HEK293 (cell line): ENCODE data around the gene PSMD7.

Experiments
- FEZF1 ChIP-seq: fragments of 450-650 bp; formaldehyde crosslinking; IDR thresholded peaks from 2 replicates; pipeline ENCODE4 v1.5.1; 2016; ENCODE audit warnings: missing biosample characterization, missing genetic modification characterization
- INSM2 ChIP-seq: fragments of 450-650 bp; formaldehyde crosslinking; IDR thresholded peaks from 2 replicates; pipeline ENCODE4 v1.5.1; 2016; ENCODE audit warnings: missing biosample characterization, missing genetic modification characterization
- KLF1 ChIP-seq: fragments of 450-650 bp; formaldehyde crosslinking; IDR thresholded peaks from 2 replicates; pipeline ENCODE4 v1.5.1; 2016; ENCODE audit warnings: missing biosample characterization, missing genetic modification characterization
- KLF10 ChIP-seq: fragments of 450-650 bp; IDR thresholded peaks from 2 replicates; pipeline ENCODE4 v1.5.1; 2018; ENCODE audit warnings: missing biosample characterization, mild to moderate bottlenecking, missing genetic modification characterization
- KLF17 ChIP-seq: fragments of 450-650 bp; formaldehyde crosslinking; IDR thresholded peaks from 2 replicates; pipeline ENCODE4 v1.5.1; 2016; ENCODE audit warnings: missing biosample characterization, missing genetic modification characterization
- KLF7 ChIP-seq: fragments of 450-650 bp; formaldehyde crosslinking; IDR thresholded peaks from 2 replicates; pipeline ENCODE4 v1.5.1; 2016; ENCODE audit warnings: missing biosample characterization, missing genetic modification characterization, borderline replicate concordance
- KLF9 ChIP-seq: fragments of 450-650 bp; formaldehyde crosslinking; IDR thresholded peaks from 2 replicates; pipeline ENCODE4 v1.5.1; 2016; ENCODE audit warnings: missing biosample characterization, missing genetic modification characterization, low read depth
- RBAK ChIP-seq: fragments of 450-650 bp; formaldehyde crosslinking; IDR thresholded peaks from 2 replicates; pipeline ENCODE4 v1.5.1; 2016; ENCODE audit warnings: missing biosample characterization, missing genetic modification characterization
- YY1 ChIP-seq: fragments of 450-650 bp; formaldehyde crosslinking; IDR thresholded peaks from 2 replicates; pipeline ENCODE4 v1.5.1; 2018; ENCODE audit warnings: missing biosample characterization, missing genetic modification characterization
- ZBTB44 ChIP-seq: fragments of 450-650 bp; IDR thresholded peaks from 2 replicates; pipeline ENCODE4 v1.5.1; 2018; ENCODE audit warnings: missing biosample characterization, mild to moderate bottlenecking, missing genetic modification characterization
- ZNF133 ChIP-seq: fragments of 450-650 bp; formaldehyde crosslinking; IDR thresholded peaks from 2 replicates; pipeline ENCODE4 v1.5.1; 2016; ENCODE audit warnings: missing biosample characterization, missing genetic modification characterization
- ZNF155 ChIP-seq: fragments of 450-650 bp; formaldehyde crosslinking; IDR thresholded peaks from 2 replicates; pipeline ENCODE4 v1.5.1; 2016; ENCODE audit warnings: missing biosample characterization, missing genetic modification characterization
- ZNF26 ChIP-seq: fragments of 450-650 bp; formaldehyde crosslinking; IDR thresholded peaks from 2 replicates; pipeline ENCODE4 v1.5.1; 2016; ENCODE audit warnings: missing biosample characterization, missing genetic modification characterization
- ZNF280D ChIP-seq: fragments of 450-650 bp; formaldehyde crosslinking; IDR thresholded peaks from 2 replicates; pipeline ENCODE4 v1.5.1; 2016; ENCODE audit warnings: missing biosample characterization, missing genetic modification characterization
- ZNF302 ChIP-seq: fragments of 450-650 bp; formaldehyde crosslinking; IDR thresholded peaks from 2 replicates; pipeline ENCODE4 v1.5.1; 2016; ENCODE audit warnings: missing biosample characterization, missing genetic modification characterization, low read depth
- ZNF335 ChIP-seq: fragments of 450-650 bp; formaldehyde crosslinking; conservative IDR thresholded peaks from 2 replicates; pipeline ENCODE4 v1.5.1; 2016; ENCODE audit warnings: missing biosample characterization, missing genetic modification characterization
- ZNF362 ChIP-seq: fragments of 450-650 bp; formaldehyde crosslinking; IDR thresholded peaks from 2 replicates; pipeline ENCODE4 v1.5.1; 2016; ENCODE audit warnings: missing biosample characterization, missing genetic modification characterization
- ZNF398 ChIP-seq: fragments of 450-650 bp; formaldehyde crosslinking; IDR thresholded peaks from 2 replicates; pipeline ENCODE4 v1.5.1; 2017; ENCODE audit warnings: missing biosample characterization, missing genetic modification characterization
- ZNF510 ChIP-seq: fragments of 450-650 bp; formaldehyde crosslinking; IDR thresholded peaks from 2 replicates; pipeline ENCODE4 v1.5.1; 2018; ENCODE audit warnings: mild to moderate bottlenecking, missing genetic modification characterization, missing biosample characterization; ENCODE audit not compliant: insufficient replicate concordance
- ZNF513 ChIP-seq: fragments of 450-650 bp; IDR thresholded peaks from 2 replicates; pipeline ENCODE4 v1.5.1; 2018; ENCODE audit warnings: missing biosample characterization, missing genetic modification characterization
- ZNF548 ChIP-seq: fragments of 450-650 bp; formaldehyde crosslinking; IDR thresholded peaks from 2 replicates; pipeline ENCODE4 v1.5.1; 2016; ENCODE audit warnings: missing biosample characterization, missing genetic modification characterization
- ZNF558 ChIP-seq: fragments of 450-650 bp; formaldehyde crosslinking; IDR thresholded peaks from 2 replicates; pipeline ENCODE4 v1.5.1; 2016; ENCODE audit warnings: missing biosample characterization, missing genetic modification characterization
- ZNF580 ChIP-seq: fragments of 450-650 bp; formaldehyde crosslinking; IDR thresholded peaks from 2 replicates; pipeline ENCODE4 v1.5.1; 2016; ENCODE audit warnings: missing biosample characterization, missing genetic modification characterization
- ZNF707 ChIP-seq: fragments of 450-650 bp; formaldehyde crosslinking; IDR thresholded peaks from 2 replicates; pipeline ENCODE4 v1.5.1; 2016; ENCODE audit warnings: missing biosample characterization, missing genetic modification characterization
- ZXDB ChIP-seq: fragments of 450-650 bp; formaldehyde crosslinking; IDR thresholded peaks from 2 replicates; pipeline ENCODE4 v1.5.1; 2016; ENCODE audit warnings: missing biosample characterization, missing genetic modification characterization

Gene PSMD7

GRCh38 chr16:74296432-74297144 lies at the start of gene PSMD7 (continued):
- no peak for TF ChIP-seq ZNF513 (tag by site-specific recombination)
- no peak for TF ChIP-seq ZNF302 (tag by site-specific recombination)
- TF ChIP-seq INSM2 (tag by site-specific recombination): no peak
- TF ChIP-seq KLF10 (tag by site-specific recombination): no peak
- peak; percentile 67 for TF ChIP-seq KLF9 (tag by site-specific recombination)
- no peak for TF ChIP-seq ZNF548
- TF ChIP-seq YY1 (tag by site-specific recombination): 0 out of 2 replicates have a peak, but pooled peaks have one; percentile 41
- no peak for TF ChIP-seq ZNF362 (tag by site-specific recombination)
- TF ChIP-seq ZBTB44 (tag by site-specific recombination): no peak
- TF ChIP-seq ZNF26 (tag by site-specific recombination): no peak
- peak; percentile 94 for TF ChIP-seq ZXDB
- no peak for TF ChIP-seq ZNF558 (tag by site-specific recombination)
- no peak for TF ChIP-seq ZNF280D
- no peak for TF ChIP-seq KLF17
- peak; percentile 48; the same call in 1 of the 2 replicates for TF ChIP-seq FEZF1
- 0 out of 2 replicates have a peak, but pooled peaks have one; percentile 19 for TF ChIP-seq ZNF398 (tag by site-specific recombination)
- no peak for TF ChIP-seq ZNF707 (tag by site-specific recombination)
- peak; percentile 44; the same call in 1 of the 2 replicates for TF ChIP-seq KLF1 (tag by site-specific recombination)
- peak; percentile 99 for TF ChIP-seq ZNF335 (tag by site-specific recombination)
- no peak for TF ChIP-seq ZNF133
- no peak for TF ChIP-seq KLF7
- TF ChIP-seq ZNF155 (tag by site-specific recombination): no peak
- no peak for TF ChIP-seq ZNF510
- TF ChIP-seq ZNF580 (tag by site-specific recombination): peak; percentile 99
- TF ChIP-seq RBAK (tag by site-specific recombination): no peak
